Kidney epithelial cell (primary cell): ENCODE measurements around the gene SLC22A1. TPM values are rescaled to one million over a fixed set of nuclear protein-coding genes. Genes with fewer than 3 reads are reported as not detected.

ENCODE experiments used
- DNase-seq: peaks from one replicate; pipeline ENCODE4 v3.0.0-alpha.2; 2010; ENCODE audit warnings: low read depth
- H3K27me3 ChIP-seq: 2 replicates; pipeline ENCODE4 v1.6.0; 2011; ENCODE audit warnings: low read length; ENCODE audit not compliant: control insufficient read depth, insufficient read depth
- H3K36me3 ChIP-seq: 2 replicates; pipeline ENCODE4 v1.5.1; 2011; ENCODE audit warnings: low read length; ENCODE audit not compliant: control insufficient read depth, insufficient read depth
- H3K4me3 ChIP-seq: 2 replicates; pipeline ENCODE4 v1.5.1; 2011; ENCODE audit warnings: low read depth, mild to moderate bottlenecking, control low read depth, low read length
- CTCF ChIP-seq: IDR thresholded peaks from 2 replicates; pipeline ENCODE4 v1.5.1; 2011; ENCODE audit warnings: mild to moderate bottlenecking, moderate library complexity, low read length, control low read depth, inconsistent platforms; ENCODE audit not compliant: insufficient read depth, poor library complexity, severe bottlenecking
- total RNA-seq: library from RNA; depleted of rRNA; stranded (reverse); fragments of >200 nt; gene quantifications from 2 replicates; pipeline ENCODE4 v1.2.3, GENCODE V29; 2015

Gene SLC22A1
- total RNA-seq, 1 donor from 2014 or later = 1.3 TPM

GRCh38 chr6:160142115-160142715 is 20.6 kb downstream of the SLC22A1 start:
- Histone ChIP-seq H3K4me3 (no peak overlapping the region), H3K27me3 (no peaks in the 10 kb centered on the region), H3K36me3 (no peaks in the 10 kb centered on the region)
- no peak for DNase-seq
- no peak for TF ChIP-seq CTCF

GRCh38 chr6:160146454-160147145 is 25.0 kb downstream of the SLC22A1 start:
- no peak for DNase-seq
- Histone ChIP-seq H3K4me3 (no peak overlapping the region), H3K36me3 (no peaks in the 10 kb centered on the region), H3K27me3 (no peaks in the 10 kb centered on the region)
- TF ChIP-seq CTCF = no peak

GRCh38 chr6:160147146-160147536 is 25.5 kb downstream of the SLC22A1 start:
- no peak for TF ChIP-seq CTCF
- H3K4me3 ChIP-seq = no peak overlapping the region
- DNase-seq = no peak
- no peaks in the 10 kb centered on the region for H3K36me3 ChIP-seq
- H3K27me3 ChIP-seq = no peaks in the 10 kb centered on the region

GRCh38 chr6:160154471-160154870 is 32.9 kb downstream of the SLC22A1 start:
- H3K4me3 ChIP-seq = no peak overlapping the region
- H3K27me3 ChIP-seq = no peaks in the 10 kb centered on the region
- H3K36me3 ChIP-seq = no peaks in the 10 kb centered on the region
- DNase-seq = no peak
- TF ChIP-seq CTCF = no peak

- Histone ChIP-seq H3K36me3 (no peaks in the 10 kb centered on the region), H3K4me3 (no peak overlapping the region), H3K27me3 (no peaks in the 10 kb centered on the region)
- no peak for TF ChIP-seq CTCF
- DNase-seq = no peak
These were observed 35.2 kb downstream of the SLC22A1 start for GRCh38 chr6:160156842-160157241.

GRCh38 chr6:160160450-160160849 is 38.8 kb downstream of the SLC22A1 start:
- Histone ChIP-seq H3K36me3 (no peaks in the 10 kb centered on the region), H3K27me3 (no peaks in the 10 kb centered on the region), H3K4me3 (no peak overlapping the region)
- no peak for DNase-seq
- no peak for TF ChIP-seq CTCF
